Epithelial cell of proximal tubule (primary cell): ENCODE results near the gene ZNF462. TPM values are rescaled to one million over a fixed set of nuclear protein-coding genes. Genes with fewer than 3 reads are reported as not detected.

Experiments used
- DNase-seq: peaks from one replicate; pipeline ENCODE4 v3.0.0-alpha.2; 2011; ENCODE audit warnings: low read depth
- H3K4me3 ChIP-seq: 2 replicates; pipeline ENCODE4 v1.5.1; 2011; ENCODE audit warnings: low read depth, mild to moderate bottlenecking, low read length
- CTCF ChIP-seq: conservative IDR thresholded peaks from 2 replicates; pipeline ENCODE4 v1.5.1; 2012; ENCODE audit warnings: low read depth, mild to moderate bottlenecking, low read length
- total RNA-seq: library from RNA; depleted of rRNA; stranded (reverse); fragments of >200 nt; gene quantifications from 2 replicates; pipeline ENCODE4 v1.2.3, GENCODE V29; 2015

ZNF462 gene
- total RNA-seq, 1 donor from 2014 or later: 22.1 TPM

- no peak for TF ChIP-seq CTCF
- no peak for DNase-seq
- no peak overlapping the region for H3K4me3 ChIP-seq
These were observed 171.0 kb downstream of the ZNF462 start for GRCh38 chr9:107033966-107034365.

- DNase-seq: no peak
- no peak for TF ChIP-seq CTCF
- no peak overlapping the region for H3K4me3 ChIP-seq
These were observed 171.9 kb downstream of the ZNF462 start for GRCh38 chr9:107034831-107035230.

DNA sequence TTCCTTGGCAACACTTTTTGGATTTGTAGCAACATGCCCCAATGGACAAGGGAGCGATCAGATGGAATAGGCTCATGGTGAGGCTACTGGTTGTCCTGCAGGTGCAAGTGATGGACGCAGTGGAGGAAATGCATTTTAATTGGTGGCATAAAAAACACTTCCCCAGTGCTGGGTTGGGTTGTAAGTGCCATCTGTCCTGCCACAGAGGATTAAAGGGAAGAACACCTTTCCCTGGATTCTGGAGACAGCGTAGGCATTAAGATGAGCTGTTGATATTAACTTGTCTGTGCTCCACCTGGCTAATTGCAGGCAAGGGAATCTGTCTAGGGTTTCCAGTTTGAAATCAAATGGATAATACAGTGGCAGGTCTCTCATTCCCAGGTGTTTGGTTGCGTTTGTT lies 173.4 kb downstream of the ZNF462 start:
- no peak for TF ChIP-seq CTCF
- no peak overlapping the region for H3K4me3 ChIP-seq
- no peak for DNase-seq

DNA sequence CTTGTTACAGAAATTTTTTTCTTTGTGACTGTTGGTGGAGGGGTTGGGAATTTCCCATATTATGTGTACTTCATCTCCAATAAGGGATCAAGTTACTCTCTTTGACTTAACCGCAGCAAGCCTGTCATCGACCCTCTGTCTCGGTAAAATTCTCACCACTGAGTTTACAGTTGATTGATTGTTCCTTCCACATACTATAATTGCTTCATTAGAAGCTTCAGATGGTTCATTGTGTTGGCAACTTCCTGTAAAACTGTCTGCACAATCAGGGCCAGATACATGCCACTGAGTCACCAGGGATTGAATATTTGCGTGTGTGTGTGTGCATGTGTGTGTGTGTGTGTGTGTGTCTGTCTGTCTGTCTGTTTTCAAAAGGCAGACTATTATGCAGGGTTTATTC lies 176.6 kb downstream of the ZNF462 start:
- no peak for TF ChIP-seq CTCF
- DNase-seq: peak; percentile 74
- H3K4me3 ChIP-seq: no peak overlapping the region

DNA sequence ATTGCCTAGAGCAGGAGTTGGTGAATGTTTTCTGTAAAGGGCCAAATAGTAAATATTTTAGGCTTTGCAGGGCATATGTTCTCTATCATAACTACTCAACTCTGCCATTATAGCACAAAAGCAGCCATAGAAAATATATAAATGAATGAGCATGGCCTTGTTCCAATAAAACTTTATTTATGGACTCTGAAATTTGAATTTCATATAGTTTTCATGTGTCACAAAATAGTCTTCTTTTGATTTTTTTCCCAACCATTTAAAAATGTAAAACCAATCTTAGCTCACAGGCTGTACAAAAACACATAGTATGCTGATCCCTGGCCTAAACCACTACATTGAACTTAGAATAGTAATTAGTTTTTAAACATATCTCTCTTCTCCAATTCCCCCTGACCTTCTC lies 179.6 kb downstream of the ZNF462 start:
- DNase-seq: no peak
- H3K4me3 ChIP-seq: no peak overlapping the region
- no peak for TF ChIP-seq CTCF

DNA sequence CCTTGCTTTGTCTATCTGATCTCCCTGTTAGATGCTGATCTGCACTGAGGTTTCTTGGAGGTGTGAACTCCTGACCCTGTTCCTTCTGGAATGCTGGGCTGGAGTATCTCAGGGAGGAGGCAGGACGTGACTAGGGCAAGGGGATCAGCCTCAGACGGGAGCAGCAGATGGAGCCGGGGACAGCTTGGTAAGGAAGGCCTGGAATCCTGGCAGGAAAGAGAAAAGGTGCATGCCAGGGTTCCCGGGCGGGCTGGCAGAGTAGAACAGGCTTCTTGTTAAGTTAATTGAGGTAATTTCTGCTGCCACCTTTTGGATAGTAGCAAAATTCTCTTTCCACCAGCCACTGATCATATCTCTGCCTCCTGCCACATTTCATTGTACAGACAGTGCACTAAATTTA lies 180.9 kb downstream of the ZNF462 start:
- no peak for TF ChIP-seq CTCF
- DNase-seq: no peak
- H3K4me3 ChIP-seq: no peak overlapping the region

DNA sequence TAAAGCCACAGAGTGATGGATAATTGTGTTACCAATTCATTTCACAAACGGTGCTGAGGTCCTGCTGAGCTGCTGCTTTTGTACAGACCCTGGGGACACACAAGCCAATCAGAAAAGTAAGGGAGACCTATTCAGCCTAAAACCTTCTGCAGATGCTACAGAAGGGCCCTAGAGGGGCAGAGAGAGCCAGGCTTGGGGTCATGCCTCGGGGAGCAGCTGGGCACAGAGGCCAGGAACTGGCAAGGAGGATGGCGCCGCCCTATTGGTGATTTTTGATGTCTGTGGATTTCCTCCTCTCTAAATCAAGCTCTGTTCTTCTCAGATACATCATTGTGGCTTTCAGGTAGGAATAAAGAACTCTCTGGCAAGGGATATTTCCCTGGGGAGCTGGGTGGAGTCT lies 181.9 kb downstream of the ZNF462 start:
- DNase-seq: no peak
- no peak overlapping the region for H3K4me3 ChIP-seq
- TF ChIP-seq CTCF: peak; percentile 38
